ENCODE results near the gene ZFAND2B.

ZFAND2B gene

GRCh38 chr2:219204425-219205164, 2.0 kb upstream of the ZFAND2B start:
- no peak for DNase-seq

DNA sequence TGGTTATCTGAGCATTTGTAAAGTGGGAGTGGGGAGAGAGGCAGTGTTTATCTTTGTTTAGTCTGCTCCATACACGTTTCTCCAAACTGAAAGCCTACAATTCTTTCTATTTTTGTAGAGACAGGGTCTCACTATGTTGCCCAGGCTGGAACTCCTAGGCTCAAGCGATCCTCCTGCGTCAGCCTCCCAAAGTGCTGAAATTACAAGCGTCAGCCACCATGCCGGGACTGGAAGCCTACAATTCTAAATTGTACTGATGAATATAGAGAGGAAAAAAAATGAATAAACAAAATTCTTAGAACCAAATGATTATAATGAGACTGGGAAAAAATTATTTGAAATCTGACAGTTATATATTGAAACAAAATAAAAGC, 1.4 kb upstream of the ZFAND2B start:
- DNase-seq: no peak

DNA sequence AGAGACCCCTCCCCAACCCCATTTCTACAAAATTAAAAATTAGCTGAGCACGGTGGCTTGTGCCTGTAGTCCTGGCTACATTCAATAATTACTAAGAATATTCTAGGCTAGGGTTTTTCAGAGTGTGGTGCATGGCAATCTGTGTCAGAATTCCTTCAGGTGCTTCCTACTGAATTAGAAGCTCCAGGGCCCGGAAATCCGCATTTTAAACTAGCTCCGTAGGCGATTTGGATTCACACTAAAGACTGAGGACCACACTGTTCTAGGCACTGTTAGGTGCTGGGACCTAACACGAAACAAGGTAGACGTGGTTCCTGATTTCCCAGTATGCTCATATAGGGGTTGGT, 628 bp upstream of the ZFAND2B start:
- no peak for DNase-seq

DNA sequence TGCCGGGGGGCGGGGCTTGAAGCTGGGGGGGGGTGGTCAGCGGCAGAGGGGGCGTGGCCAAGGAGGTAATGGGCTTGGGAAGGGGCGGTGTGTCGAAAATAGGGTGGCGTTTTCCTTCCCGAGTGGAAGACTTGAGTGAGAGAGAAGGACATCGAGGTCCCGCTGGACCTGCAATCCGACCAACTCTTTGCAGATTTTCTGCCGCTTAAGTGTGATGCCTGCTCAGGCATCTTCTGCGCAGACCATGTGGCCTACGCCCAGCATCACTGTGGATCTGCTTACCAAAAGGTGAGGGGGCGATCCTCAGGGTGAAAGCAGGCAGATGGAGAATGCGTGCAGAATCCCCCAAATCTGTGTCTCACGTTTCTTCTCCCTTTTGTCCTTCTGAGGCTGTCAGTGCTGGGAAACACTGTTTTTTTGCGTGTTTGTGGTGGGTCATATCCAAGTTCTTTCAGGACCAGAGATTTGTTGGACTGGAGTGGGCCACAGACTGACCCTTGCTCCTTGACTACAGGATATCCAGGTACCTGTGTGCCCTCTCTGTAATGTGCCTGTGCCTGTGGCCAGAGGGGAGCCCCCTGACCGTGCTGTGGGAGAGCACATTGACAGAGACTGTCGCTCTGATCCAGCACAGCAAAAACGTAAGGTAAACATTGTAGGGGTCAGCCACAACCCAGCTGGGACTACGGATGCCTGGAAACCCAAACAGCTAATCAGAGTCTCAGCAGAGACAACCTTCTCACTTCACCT, 727 bp downstream of the ZFAND2B start:
- DNase-seq: no peak

GRCh38 chr2:219207884-219208740, 1.5 kb downstream of the ZFAND2B start:
- no peak for DNase-seq

- DNase-seq: no peak
Observed at GRCh38 chr2:219209236-219210195, 2.9 kb downstream of the ZFAND2B start.

GRCh38 chr2:219210196-219210885, 3.8 kb downstream of the ZFAND2B start:
- DNase-seq: no peak

GRCh38 chr2:219210886-219211362, 4.3 kb downstream of the ZFAND2B start:
- DNase-seq: no peak

DNA sequence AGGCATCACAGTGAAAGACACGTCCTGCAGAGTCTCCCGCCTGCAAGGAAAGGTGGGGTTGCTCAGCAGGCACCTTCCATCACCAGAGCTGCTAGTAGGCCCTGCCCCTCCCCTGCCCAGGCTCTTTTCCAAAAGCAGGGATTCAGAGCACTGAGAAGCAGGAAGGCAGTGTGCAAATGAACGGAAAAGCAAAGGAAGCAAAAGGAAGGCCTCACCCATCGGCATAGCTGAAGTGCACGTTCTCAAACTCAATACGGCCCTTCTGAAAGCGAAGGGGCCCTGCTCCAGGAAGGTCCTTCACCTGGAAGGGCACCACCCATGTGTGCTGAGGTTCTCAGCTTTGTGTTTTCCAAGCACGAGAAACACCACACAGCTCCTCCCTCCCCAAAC, 6.4 kb downstream of the ZFAND2B start:
- no peak for DNase-seq

DNA sequence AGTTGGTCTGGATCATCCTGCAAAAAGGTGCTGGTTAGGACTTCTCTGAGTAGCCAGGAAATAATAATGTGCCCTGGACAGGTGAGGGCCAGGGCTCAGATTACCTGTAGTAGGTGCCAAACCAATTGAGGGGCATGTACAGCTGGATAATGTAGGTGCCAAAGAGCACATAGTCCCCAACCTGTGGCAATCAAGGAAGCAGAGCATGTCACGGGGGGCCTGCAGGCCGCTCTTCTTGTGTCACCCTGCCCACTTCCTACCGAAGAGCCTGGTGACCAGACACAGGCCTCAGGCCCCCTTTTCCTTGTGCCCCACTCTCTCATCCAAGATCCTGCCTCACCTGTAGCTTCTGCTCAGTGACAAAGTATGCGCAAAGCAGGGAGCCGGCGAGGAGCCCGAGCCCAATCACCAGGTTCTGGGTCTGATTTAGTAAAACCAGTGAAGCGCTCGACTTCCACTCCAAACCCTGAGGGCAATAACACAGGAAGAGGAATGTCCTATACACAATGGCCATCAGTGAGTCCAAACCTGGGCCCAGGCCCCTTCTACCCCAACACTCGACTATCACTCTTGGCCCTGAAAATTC, 7.0 kb downstream of the ZFAND2B start:
- no peak for DNase-seq

- DNase-seq: no peak
Observed at GRCh38 chr2:219214141-219214540, 7.6 kb downstream of the ZFAND2B start.

DNA sequence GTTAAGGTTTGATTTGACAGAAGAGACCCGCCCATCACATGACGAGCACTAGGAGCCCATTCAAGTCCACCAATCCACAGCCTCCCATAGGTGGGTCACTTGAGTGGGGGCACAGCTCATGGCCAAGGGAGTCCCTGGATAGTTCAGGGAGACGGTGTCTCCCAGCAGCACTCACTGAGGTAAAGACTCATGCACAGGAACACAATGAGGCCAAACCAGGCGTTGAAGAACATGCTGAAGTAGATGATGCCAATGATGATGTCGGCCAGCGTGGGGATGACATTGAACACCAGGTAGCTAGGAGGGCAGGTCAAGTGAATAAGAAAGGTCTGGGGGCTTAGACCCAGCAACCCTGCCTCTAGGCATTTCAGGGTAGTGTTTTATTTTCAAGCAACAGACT, 8.2 kb downstream of the ZFAND2B start:
- DNase-seq: no peak

DNA sequence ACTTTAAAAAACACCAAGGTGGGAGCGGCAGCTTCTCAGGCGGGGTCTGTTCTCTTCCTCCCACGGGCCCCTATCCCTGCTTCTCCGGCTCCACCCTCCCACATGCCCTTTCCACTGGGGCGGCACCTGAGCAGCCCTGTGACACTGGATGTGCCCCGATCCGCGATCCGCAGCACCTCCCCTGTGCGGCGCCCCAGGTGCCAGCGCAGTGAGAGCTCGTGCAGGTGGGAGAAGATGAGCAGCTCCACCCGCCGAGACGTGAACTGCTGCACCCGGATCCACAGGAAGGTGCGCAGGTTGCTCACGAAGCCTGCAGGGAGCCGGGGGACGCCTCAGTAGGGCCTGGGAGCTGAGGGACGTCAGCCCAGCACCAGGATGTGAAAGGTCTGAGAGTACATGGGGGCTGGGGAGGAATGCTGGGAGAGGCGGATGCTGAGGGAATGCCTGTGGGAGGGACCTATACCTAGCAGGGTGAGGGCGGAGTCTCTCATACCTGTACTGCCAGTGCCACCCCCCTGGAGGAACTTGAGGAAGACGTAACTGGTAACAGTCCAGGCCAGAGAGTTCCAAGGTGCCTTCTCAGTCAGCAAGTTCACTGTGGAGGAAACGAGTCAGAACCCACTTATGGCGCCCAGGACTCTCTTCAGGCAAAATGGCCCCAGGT, 9.4 kb downstream of the ZFAND2B start:
- no peak for DNase-seq

DNA sequence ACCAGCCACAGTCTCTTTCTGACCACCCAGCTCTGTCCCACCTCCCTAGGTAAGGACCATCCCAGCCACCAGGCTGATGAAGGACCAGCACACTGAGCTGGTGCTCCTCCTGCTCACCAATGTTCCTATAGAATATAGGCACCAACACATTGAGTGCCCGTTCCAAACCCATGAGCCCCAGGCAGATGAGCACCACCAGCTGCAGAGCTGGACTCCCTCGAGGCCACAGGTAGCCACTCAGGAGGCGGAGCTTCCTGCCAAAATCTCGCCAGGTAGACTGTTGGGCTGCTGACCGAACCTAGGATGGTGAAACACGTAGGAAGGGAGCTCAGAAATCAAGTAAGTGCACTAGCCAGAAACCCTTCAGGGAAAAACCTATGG, 9.9 kb downstream of the ZFAND2B start:
- no peak for DNase-seq

GRCh38 chr2:219218217-219218731, 11.7 kb downstream of the ZFAND2B start:
- peak; percentile 42 for DNase-seq

GRCh38 chr2:219218732-219219701, 12.4 kb downstream of the ZFAND2B start, which contains the start of gene ABCB6:
Gene ABCB6 (minus strand): TSS chr2:219218958. CDS start chr2:219218673, 285 bp downstream.
- peak; percentile 94 for DNase-seq

DNA sequence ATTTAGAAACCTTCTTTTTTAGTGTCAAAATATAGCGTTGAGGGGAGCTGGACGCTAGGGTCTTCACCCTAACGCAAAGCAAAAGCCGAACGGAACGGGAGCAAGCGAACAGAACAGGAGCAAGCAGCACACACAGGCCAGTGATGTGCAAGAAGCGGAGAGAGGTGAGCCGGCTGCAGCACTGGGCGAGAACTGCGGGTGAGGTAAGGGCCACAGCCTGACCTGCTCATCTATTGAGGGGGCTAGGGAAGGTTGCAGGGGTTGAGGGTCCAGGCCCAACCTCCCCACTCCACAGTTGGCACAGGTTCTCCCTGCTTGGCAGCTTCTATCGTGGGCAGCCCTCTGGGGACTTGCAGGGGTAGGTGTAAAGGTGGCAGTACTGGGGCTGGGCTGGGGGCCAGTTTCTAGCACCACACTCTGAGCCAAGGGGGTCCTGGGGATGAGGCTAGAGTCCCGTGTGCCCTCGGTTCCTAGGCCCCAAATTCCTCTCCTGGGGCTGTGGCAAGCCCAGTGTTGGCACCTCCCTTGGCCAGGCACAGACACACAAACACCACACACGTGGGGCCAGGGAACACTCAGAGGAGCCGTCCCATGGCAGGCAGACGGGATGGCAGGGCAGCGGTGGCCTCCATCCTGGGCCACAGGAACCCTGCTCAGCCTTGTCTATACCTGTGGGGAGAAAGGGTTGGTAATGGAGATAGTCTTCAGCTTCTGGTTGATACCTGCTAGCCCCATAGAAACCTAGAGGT, 13.4 kb downstream of the ZFAND2B start:
- no peak for DNase-seq

DNA sequence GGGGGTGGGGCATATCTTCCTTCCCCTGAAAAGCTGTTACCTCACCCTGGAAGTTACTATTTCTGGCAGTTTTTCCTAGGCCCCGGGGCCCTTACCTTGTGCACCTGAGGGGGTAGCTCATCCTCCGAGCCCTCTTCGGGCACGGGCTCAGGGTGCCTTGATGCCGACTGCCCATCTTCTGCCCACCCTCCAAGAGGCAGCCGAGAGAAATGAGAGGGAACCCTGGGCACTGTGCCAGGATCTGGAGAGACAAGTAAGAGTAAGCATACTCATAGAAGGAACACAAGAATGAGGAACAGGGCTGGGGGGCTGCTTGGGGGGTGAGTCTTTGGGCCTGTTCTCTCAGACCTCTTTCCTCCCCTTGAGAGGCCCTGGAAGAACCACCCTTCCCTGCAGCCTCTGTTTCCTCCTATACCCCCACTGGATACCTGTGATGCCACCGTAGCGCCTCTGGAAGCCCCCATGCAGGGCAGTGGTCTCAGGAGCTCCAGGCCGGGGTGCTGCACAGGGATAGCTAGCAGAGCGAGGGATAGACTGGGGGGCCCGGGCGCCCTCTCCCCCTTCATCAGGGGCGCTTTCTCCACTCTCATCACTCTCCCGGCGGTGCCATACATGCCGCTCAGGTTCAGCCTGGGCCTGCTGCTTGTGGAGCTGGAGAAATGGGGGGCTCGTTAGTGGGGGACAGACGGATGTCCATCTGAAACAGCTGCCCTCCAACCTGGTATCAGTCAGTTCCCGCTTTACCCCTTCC, 14.2 kb downstream of the ZFAND2B start:
- no peak for DNase-seq
